SK-N-SH (cell line): ENCODE measurements around the gene CXorf49B. TPM values are rescaled to one million over a fixed set of nuclear protein-coding genes. Genes with fewer than 3 reads are reported as not detected.
"Not testable (repeated sequence)": the region's sequence is repeated elsewhere in the genome, so short reads cannot be mapped to it uniquely, and the experiment has no call there.

Experiments used
- CTCF ChIA-PET: fragments of 300-600, 350-600 bp; formaldehyde crosslinking; extraction: SDS; loops from one replicate; lab custom pipeline; 2021; lab: Yijun Ruan, JAX
- POLR2A ChIA-PET: fragments of 350-600 bp; sonication (Branson Sonifier 250); formaldehyde crosslinking; extraction: SDS; loops from one replicate; lab custom pipeline; 2020; ENCODE audit warnings: antibody characterized with exemption, inconsistent platforms; lab: Yijun Ruan, JAX
- DNase-seq: peaks from one replicate; pipeline ENCODE4 v3.0.0; 2012
- H2AFZ ChIP-seq: fragments of 200-600 bp; sonication (generic); 2 replicates; pipeline ENCODE4 v1.8.1; 2016; ENCODE audit warnings: antibody characterized with exemption, mild to moderate bottlenecking, low read depth
- H3F3A ChIP-seq: fragments of 200-600 bp; sonication (generic); replicated peaks from 2 replicates; pipeline ENCODE3; 2016; ENCODE audit warnings: antibody characterized with exemption, mild to moderate bottlenecking; ENCODE audit not compliant: insufficient read depth
- H3K27ac ChIP-seq, 2 experiments: fragments of 200-500 bp in 1 of 2; fragments of 200-600 bp in 1 of 2; sonication (Bioruptor generic) in 1 of 2; sonication (generic), shearing (Covaris generic) in 1 of 2; 2 replicates each; pipeline versions ENCODE4 v1.5.1 to v1.6.1; 2014 to 2016; ENCODE audit warnings: low read depth in 2 of 2, inconsistent platforms in 1 of 2, low read length in 1 of 2, mild to moderate bottlenecking in 1 of 2, mixed read lengths in 1 of 2
- H3K27me3 ChIP-seq: fragments of 200-600 bp; sonication (generic), shearing (Covaris generic); 2 replicates; pipeline ENCODE4 v1.6.1; 2016; ENCODE audit warnings: mixed run types; ENCODE audit not compliant: insufficient read depth
- H3K36me3 ChIP-seq, 2 experiments: fragments of 200-500 bp in 1 of 2; fragments of 200-600 bp in 1 of 2; sonication (Bioruptor generic) in 1 of 2; sonication (generic) in 1 of 2; replicated peaks in 1 of 2; 2 replicates each; pipeline versions ENCODE3 to v1.5.1; 2014 to 2016; ENCODE audit warnings: low read length in 1 of 2, mild to moderate bottlenecking in 1 of 2; ENCODE audit not compliant: insufficient read depth in 2 of 2, control insufficient read depth in 1 of 2
- H3K4me1 ChIP-seq, 2 experiments: fragments of 200-500 bp in 1 of 2; fragments of 200-600 bp in 1 of 2; sonication (Bioruptor generic) in 1 of 2; sonication (generic), shearing (Covaris generic) in 1 of 2; 2 replicates each; pipeline versions ENCODE4 v1.5.1 to v1.6.1; 2014 to 2016; ENCODE audit warnings: low read depth in 1 of 2, low read length in 1 of 2, mixed run types in 1 of 2; ENCODE audit not compliant: insufficient read depth in 2 of 2, control insufficient read depth in 1 of 2
- H3K4me2 ChIP-seq: fragments of 200-600 bp; sonication (generic), shearing (Covaris generic); 2 replicates; pipeline ENCODE4 v1.6.1; 2017; ENCODE audit warnings: mixed run types
- H3K4me3 ChIP-seq, 2 experiments: fragments of 200-500 bp in 1 of 2; fragments of 200-600 bp in 1 of 2; sonication (Bioruptor generic) in 1 of 2; sonication (generic), shearing (Covaris generic) in 1 of 2; 2 replicates each; pipeline versions ENCODE4 v1.5.1 to v1.8.1; 2014 to 2016; ENCODE audit warnings: low read depth in 2 of 2, inconsistent platforms in 1 of 2, low read length in 1 of 2, mild to moderate bottlenecking in 1 of 2, mixed read lengths in 1 of 2, moderate library complexity in 1 of 2
- H3K79me2 ChIP-seq: fragments of 200-600 bp; sonication (generic); 2 replicates; pipeline ENCODE4 v1.8.1; 2017; ENCODE audit warnings: mild to moderate bottlenecking; ENCODE audit not compliant: insufficient read depth
- H3K9ac ChIP-seq: fragments of 200-600 bp; sonication (generic); 2 replicates; pipeline ENCODE4 v1.6.1; 2017; ENCODE audit warnings: mixed run types
- H3K9me2 ChIP-seq: fragments of 200-600 bp; sonication (generic); 2 replicates; pipeline ENCODE4 v1.6.1; 2017; ENCODE audit warnings: mixed run types
- H3K9me3 ChIP-seq: fragments of 200-600 bp; sonication (generic); 2 replicates; pipeline ENCODE4 v1.6.1; 2017; ENCODE audit warnings: mixed run types, mild to moderate bottlenecking, moderate library complexity
- H4K20me1 ChIP-seq: fragments of 200-600 bp; sonication (generic); 2 replicates; pipeline ENCODE4 v1.6.1; 2017; ENCODE audit warnings: mild to moderate bottlenecking, mixed run types; ENCODE audit not compliant: insufficient read depth
- WGBS: methylation state at CpG from one replicate; pipeline ENCODE4 v1.1.6; 2017; ENCODE audit warnings: low lambda C conversion rate; 5-methylcytosine and 5-hydroxymethylcytosine counted together
- polyA plus RNA-seq, 3 experiments: library from polyadenylated mRNA; depleted of rRNA; stranded (reverse); fragments of >200 nt; gene quantifications; 2 replicates each; pipeline ENCODE4 v1.2.3, GENCODE V29; 2012

Gene CXorf49B
- polyA plus RNA-seq, 1 of the 3 experiments (the other 2 are of a cell fraction): not detected

GRCh38 chrX:71720289-71720886, 42.8 kb upstream of the CXorf49B start:
- POLR2A ChIA-PET, DNase-seq, H3K9me3 ChIP-seq, H3K79me2 ChIP-seq, H3F3A ChIP-seq, H3K36me3 ChIP-seq, H2AFZ ChIP-seq, H3K4me3 ChIP-seq, H3K4me1 ChIP-seq, H3K27me3 ChIP-seq, H3K9ac ChIP-seq, H3K9me2 ChIP-seq, H3K27ac ChIP-seq, H4K20me1 ChIP-seq, CTCF ChIA-PET, H3K4me2 ChIP-seq: not testable (repeated sequence)
- no CpG with 5 or more reads among the region's 20 CpGs for WGBS

- H3K4me1 ChIP-seq, H3K9ac ChIP-seq, H3K4me2 ChIP-seq, H3K27me3 ChIP-seq, H3K27ac ChIP-seq, H3K4me3 ChIP-seq, CTCF ChIA-PET, DNase-seq, H3K9me2 ChIP-seq, H3K36me3 ChIP-seq, H3K79me2 ChIP-seq, H4K20me1 ChIP-seq, H2AFZ ChIP-seq, H3F3A ChIP-seq, POLR2A ChIA-PET, H3K9me3 ChIP-seq: not testable (repeated sequence)
- WGBS: no CpG with 5 or more reads among the region's 20 CpGs
Observed at GRCh38 chrX:71760688-71761281, 2.4 kb upstream of the CXorf49B start.

GRCh38 chrX:71764832-71765231, 1.7 kb downstream of the CXorf49B start:
- H3K36me3 ChIP-seq, H3K4me1 ChIP-seq, H3F3A ChIP-seq, H3K4me2 ChIP-seq, DNase-seq, H3K4me3 ChIP-seq, H3K9ac ChIP-seq, CTCF ChIA-PET, POLR2A ChIA-PET, H3K27me3 ChIP-seq, H3K9me3 ChIP-seq, H4K20me1 ChIP-seq, H3K27ac ChIP-seq, H3K9me2 ChIP-seq, H3K79me2 ChIP-seq, H2AFZ ChIP-seq: not testable (repeated sequence)
- no CpG with 5 or more reads among the region's 11 CpGs for WGBS

DNA sequence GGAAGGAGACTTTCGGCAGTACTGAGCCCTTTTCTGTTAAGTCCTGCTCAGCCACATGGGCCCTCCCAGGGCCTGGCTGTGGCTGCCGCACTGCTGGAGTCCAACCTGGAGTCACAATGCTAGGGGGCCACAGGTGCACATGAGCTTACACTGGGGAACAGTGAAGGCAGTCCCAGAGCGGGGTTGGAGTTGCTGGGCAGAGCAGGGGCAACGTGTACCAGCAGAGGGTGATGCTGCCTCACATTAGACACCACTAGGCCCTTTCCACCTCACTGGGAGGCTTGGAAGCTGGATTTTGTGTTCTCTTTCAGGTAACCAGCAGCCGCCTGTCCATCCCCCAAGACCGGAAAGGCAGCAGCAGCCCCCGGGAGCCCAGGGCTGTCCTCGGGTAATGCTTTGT, 2.5 kb downstream of the CXorf49B start:
- DNase-seq, H3K79me2 ChIP-seq, H4K20me1 ChIP-seq, H3K27me3 ChIP-seq, H3K9ac ChIP-seq, H3F3A ChIP-seq, H2AFZ ChIP-seq, H3K4me3 ChIP-seq, H3K4me1 ChIP-seq, H3K27ac ChIP-seq, POLR2A ChIA-PET, H3K9me3 ChIP-seq, CTCF ChIA-PET, H3K4me2 ChIP-seq, H3K9me2 ChIP-seq, H3K36me3 ChIP-seq: not testable (repeated sequence)
- no CpG with 5 or more reads among the region's 8 CpGs for whole genome bisulfite sequencing

DNA sequence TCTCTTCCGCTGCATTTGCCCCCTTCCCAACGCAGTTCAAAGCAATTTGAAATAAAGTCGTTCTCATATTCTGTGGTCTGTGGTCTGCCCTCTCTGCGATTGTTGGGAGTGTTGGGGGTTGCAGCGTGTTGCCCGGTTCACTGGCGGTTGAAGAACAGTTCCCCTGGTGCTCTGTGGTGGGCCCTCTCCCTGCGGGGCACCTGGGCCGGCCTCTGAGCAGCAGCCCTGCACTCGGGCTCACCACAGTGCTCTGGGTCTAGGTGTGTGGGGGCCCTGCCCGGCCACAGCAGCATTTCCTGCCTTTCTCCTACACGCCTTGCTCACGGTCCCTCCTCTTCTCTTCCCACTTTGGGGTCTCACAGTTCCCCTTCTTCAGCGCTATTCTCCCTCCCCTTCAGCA, 4.0 kb downstream of the CXorf49B start:
- DNase-seq, CTCF ChIA-PET, H3K27me3 ChIP-seq, H3K9ac ChIP-seq, H2AFZ ChIP-seq, H3K79me2 ChIP-seq, H3K4me1 ChIP-seq, H3K4me2 ChIP-seq, POLR2A ChIA-PET, H3K27ac ChIP-seq, H3K9me2 ChIP-seq, H3F3A ChIP-seq, H4K20me1 ChIP-seq, H3K36me3 ChIP-seq, H3K4me3 ChIP-seq, H3K9me3 ChIP-seq: not testable (repeated sequence)
- no CpG with 5 or more reads among the region's 14 CpGs for WGBS

- H3K9me2 ChIP-seq, H3K36me3 ChIP-seq, H3K9ac ChIP-seq, H3K9me3 ChIP-seq, H3K4me2 ChIP-seq, H2AFZ ChIP-seq, H3K27me3 ChIP-seq, H3K4me3 ChIP-seq, DNase-seq, POLR2A ChIA-PET, H4K20me1 ChIP-seq, H3F3A ChIP-seq, H3K4me1 ChIP-seq, H3K27ac ChIP-seq, CTCF ChIA-PET, H3K79me2 ChIP-seq: not testable (repeated sequence)
- WGBS: no CpG with 5 or more reads among the region's 12 CpGs
Observed at GRCh38 chrX:71778322-71778721, 15.2 kb downstream of the CXorf49B start.
